ENCODE measurements around the gene SLC35C1.
A peak's percentile ranks its signal among the peaks of the same experiment; 100 is the strongest.
"Not testable (repeated sequence)": the region's sequence is repeated elsewhere in the genome, so short reads cannot be mapped to it uniquely, and the experiment has no call there.

The SLC35C1 gene

DNA sequence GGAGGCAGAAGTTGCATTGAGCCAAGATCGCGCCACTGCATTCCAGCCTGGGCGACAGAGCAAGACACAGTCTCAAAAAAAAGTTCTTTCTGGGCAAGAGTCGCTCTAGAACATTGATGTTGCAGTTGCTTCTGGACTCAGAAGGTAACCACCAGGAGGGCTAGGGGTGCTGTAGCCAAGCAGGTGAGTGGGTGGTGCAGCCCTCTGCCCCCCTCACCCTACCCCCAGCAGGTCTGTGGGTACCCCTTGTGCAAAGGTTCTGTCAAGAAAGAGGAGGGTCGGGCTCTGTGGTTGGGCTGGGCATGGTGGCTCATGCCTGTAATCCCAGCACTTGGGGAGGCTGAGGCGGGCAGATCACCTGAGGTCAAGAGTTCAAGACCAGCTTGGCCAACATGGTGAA lies 3.5 kb downstream of the SLC35C1 start:
- H3K4me3 ChIP-seq, H3K27ac ChIP-seq: not testable (repeated sequence)

DNA sequence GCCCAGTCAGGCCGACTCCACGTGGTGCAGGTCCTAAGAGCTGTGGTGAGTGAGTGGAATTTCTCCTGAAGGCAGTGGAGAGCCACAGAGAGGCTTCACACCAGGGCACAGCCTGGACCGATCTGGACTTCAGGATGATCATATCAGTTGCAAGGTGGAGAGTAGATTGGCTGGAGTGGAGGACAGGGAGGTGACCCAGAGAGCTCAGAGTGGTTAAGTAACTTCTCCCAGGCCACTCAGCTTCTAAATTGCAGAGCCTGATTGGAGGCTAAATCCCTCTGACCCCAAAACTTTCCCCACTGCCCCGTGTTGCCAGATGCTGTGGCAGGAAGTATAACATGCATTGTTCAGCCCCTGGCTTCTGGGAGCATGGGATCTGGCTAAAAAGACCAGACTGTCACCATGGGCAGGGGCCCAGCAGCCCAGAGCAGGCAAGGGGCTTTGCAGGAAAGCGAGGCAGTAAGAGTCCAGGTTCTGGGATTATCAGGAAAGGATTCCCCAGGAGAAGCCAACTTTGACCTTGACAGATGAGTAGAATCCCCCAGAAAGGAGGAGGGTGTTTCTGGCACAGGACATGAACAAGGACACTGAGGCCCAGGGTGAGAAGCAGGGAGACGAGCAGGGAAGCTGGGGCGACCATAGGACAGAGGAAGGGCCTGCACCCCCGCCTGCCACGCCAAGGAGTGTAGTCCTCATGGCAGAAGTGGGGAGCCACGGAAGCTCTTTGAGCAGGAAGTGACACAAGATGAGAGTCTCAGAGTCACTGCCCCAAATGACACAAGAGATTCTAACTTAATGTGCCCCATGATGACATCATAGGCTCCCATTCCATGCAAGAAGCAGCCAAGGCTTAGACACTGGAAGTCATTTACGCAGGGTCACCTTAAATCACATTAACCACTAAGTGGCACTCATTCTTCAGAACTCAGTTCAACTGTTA lies 4.8 kb downstream of the SLC35C1 start:
- Histone ChIP-seq H3K27ac (peak overlapping the region in 1 of 21 experiments; percentile 17), H3K4me3 (no peak overlapping the region)

DNA sequence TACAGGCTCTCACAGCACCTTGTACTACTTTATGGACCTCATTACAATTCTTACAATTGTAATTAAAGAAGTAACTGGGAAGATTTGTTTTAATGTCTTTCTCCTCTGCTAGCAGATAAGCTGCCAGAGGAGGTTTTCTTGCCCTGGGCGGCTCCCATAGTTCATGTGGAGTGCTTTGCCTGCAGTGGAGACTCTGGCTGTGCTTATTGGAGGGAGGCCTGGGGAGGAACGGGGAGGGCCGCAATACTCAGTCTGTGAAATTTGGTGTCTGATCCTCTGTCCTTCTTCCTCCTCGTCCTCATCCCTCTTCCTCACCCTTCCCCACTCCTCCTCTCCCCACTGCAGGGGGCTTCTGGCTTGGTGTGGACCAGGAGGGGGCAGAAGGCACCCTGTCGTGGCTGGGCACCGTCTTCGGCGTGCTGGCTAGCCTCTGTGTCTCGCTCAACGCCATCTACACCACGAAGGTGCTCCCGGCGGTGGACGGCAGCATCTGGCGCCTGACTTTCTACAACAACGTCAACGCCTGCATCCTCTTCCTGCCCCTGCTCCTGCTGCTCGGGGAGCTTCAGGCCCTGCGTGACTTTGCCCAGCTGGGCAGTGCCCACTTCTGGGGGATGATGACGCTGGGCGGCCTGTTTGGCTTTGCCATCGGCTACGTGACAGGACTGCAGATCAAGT lies 5.6 kb downstream of the SLC35C1 start:
- H3K27ac ChIP-seq = no peak overlapping the region
- H3K4me3 ChIP-seq = no peak overlapping the region

DNA sequence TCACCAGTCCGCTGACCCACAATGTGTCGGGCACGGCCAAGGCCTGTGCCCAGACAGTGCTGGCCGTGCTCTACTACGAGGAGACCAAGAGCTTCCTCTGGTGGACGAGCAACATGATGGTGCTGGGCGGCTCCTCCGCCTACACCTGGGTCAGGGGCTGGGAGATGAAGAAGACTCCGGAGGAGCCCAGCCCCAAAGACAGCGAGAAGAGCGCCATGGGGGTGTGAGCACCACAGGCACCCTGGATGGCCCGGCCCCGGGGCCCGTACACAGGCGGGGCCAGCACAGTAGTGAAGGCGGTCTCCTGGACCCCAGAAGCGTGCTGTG lies 6.1 kb downstream of the SLC35C1 start:
- Histone ChIP-seq H3K27ac (no peak overlapping the region), H3K4me3 (no peak overlapping the region)

DNA sequence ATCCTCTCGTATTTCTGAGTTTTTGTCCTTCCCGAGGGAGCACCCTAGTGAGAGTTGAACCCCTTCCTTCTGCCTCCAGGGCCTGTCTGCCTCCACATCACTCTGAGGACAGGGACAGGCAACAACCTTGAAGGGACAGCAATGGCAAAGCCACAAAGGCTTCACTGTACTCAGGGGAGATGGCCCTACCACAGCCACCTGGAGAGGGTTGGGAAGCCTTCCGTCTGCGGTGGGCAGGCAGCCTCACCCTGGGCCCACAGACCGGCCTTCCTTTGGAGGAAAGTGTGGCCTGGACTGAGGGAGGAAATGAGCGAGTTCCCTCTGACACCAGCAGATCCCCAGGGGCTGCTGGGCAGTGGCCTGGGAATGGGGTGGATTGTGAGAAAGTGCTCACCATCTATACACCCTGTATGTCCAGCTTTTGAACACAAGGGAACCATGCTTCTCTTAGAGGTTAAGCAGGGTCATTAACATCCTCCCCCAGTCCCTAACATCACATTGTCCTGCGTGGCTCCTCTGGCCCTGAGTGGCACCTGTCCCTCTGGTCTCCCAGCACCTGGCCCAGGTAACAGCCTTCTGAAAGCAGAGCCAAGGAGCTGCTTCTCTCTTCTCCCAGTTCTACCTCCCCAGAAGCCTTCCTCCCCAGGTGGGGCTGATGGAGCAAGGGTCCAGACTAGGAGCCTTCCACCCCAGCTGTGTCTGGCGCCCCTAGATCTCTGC lies 6.8 kb downstream of the SLC35C1 start:
- H3K27ac ChIP-seq = no peak overlapping the region

DNA sequence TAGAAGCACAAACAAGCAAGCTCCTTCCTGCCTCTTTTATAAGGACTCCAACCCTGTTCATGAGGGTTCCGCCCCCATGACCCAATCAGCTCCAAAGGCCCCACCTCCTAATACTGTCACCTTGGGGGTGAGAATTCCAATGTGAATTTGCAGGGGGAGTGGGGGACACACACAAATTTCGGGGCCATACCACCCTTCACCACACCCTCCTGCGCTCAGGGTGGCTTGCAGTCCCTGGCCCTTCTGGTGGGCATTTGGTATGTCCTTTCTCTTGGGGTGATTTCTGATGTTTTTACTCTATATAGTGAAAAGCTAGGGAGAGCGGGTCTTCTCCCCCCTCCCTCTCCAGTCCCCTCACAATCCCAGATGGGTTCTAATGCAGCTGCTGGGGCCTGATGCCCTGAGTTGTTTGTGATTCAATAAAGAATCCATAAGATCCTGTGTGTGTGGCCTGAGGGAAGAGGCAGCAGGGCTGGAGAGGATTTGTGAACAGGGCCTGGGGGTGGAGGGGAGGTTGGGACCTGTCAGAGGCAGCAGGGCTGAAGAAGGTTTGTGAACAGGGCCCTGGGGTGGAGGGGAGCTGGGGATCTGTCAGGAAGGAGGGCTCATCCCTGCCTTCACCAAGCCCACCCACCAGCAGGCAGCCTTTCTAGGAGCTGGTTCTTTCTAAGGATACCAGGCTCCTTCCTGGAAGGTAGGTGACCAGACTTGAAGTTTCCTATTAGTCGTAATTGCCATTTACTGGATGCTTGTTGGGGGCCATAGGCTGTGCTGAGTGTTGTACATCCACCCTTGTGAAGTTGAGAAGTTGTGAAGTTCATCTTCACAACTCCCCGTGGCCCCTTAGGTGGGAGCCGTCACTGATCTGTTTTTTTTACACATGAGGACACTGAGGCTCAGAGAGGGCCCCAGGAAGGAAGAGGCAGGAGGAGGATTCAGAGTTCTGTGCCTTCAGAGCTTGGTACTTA lies 7.9 kb downstream of the SLC35C1 start:
- no peak overlapping the region for H3K27ac ChIP-seq
- H3K4me3 ChIP-seq = no peak overlapping the region

More for the DNA sequence above, 6.8 kb downstream of the SLC35C1 start:
- H3K4me3 ChIP-seq = no peak overlapping the region

DNA sequence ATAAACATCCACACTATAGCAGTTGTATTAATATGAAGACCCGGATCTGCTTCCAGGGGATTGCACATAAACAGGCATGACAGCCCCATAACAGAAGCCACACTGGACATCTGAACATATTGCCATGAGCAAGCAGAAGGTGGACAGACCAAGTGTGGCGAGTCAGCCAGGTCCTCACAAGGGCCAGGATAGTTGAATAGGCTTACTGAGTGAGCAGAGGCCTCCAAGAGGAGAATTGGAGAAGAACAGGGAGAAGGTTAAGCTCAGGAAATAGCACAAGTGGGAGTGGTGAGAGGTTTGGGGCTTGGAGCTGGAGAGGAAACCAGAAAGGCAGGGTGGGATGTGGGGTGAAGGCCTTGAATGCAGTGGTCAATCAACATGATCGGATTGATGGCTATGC lies 10.8 kb downstream of the SLC35C1 start:
- Histone ChIP-seq H3K4me3 (no peak overlapping the region), H3K27ac (no peak overlapping the region)

DNA sequence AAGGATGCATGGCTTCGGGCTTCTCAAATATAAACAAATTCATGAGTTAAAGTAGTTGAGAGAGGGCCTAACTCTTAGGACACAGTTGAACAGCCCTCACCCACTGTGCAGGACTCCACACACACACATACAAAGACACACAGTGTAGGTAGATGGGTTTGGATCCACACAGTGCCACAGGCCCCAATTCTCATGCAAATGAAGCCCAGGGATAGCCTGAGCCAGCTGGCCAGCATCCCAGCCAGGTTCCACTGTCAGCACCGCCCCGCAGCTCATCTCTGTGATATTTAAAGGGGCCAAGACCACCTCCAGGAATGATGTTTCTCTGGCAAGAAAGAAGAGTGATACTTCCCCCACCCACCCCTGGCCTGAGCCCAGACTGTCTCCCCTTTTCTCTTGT lies 11.7 kb downstream of the SLC35C1 start:
- H3K4me3 ChIP-seq = no peak overlapping the region
- H3K27ac ChIP-seq = no peak overlapping the region

DNA sequence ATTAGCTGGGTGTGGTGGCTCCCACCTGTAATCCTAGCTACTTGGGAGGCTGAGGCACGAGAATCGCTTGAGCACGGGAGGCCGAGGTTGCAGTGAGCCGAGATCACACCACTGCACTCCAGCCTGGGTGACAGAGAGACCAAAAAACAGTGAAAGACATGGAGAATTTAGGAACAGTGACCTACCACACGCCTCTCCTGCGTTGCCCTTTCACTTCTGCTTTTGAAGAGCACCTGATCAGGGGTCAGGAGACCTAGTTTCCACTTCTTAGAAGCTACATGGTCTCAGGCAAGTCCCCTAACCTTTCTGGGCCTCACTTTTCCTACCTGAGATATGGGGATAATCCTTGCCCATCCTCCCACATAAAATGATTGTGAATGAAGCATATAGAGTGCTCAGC lies 12.2 kb downstream of the SLC35C1 start:
- Histone ChIP-seq H3K4me3 (no peak overlapping the region), H3K27ac (no peak overlapping the region)

DNA sequence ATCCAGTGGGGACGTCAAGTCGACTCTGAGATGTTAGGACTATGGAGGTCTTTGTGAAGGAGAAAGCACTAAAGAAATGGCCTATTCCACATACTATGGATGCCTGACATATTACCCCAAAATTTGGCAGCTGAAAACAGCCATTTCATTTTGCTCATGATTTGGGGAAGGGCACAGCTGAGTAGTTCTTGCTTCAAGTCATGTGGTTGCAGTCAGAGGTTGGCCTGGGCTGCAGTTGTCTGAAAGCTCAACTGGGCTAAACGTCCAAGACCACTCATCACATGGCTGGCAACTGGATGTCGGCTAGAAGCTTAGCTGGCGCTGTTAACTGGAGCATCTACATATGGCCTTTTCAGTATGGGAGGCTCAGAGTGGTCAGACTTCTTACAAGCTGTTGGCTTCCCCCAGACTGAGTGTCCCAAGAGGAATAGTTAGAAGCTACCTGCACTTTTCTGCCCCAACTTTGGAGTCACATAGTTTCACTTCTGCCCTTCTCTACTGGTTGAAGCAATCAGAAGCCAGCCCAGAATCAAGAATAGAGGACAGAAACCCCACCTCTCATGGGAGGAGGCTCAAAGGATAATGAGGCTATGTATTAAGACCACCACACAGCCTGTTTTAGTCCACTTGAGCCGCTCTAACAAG lies 14.1 kb downstream of the SLC35C1 start:
- no peak overlapping the region for H3K27ac ChIP-seq

DNA sequence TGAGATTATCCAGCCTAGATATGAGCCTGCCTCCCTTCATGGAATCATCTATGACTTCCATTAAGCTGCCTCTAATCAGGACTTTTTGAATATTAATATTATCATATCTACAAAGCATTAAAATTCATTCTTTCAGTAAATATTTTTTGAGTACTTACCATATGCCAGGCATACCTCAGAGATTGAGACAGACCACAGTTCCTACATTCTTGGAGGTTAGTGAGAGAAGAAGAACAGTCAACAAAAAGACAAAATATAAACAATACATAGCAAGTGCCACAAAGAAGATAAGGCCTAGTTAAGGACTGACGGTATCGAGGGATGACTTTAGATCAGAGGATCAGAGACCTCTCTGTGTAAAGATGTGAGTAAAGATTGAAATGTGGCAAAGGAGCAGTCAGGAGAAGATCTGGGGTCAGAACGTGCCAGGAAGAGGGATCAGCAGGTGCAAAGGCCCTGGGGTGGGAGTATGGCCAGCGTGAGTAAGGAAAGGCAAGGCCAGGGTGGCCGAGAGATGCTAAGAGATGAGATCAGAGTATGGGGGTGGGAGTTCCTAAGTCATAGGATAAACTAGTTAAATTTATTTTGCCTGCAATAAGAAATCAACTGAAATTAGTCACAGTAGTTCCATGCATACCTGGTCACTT lies 15.4 kb downstream of the SLC35C1 start:
- H3K4me3 ChIP-seq = no peak overlapping the region
- H3K27ac ChIP-seq = no peak overlapping the region

More for the DNA sequence above, 14.1 kb downstream of the SLC35C1 start:
- H3K4me3 ChIP-seq = no peak overlapping the region

DNA sequence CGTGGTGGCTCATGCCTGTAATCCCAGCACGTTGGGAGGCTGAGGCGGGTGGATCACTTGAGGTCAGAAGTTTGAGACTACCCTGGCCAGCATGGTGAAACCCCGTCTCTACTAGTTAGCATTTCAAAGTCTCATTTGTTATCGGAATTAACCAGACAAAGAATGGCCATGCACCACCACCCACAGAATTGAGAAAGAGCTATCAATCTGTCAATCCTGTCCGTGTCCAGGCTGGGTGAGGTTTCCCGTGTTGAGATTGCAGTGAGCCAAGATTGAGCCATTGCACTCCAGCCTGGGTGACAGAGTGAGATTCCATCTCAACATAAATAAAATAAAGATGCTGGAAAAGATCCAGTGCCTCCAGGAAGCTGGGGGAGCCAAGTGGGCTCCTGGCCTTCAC lies 21.5 kb downstream of the SLC35C1 start:
- H3K4me3 ChIP-seq, H3K27ac ChIP-seq: not testable (repeated sequence)

DNA sequence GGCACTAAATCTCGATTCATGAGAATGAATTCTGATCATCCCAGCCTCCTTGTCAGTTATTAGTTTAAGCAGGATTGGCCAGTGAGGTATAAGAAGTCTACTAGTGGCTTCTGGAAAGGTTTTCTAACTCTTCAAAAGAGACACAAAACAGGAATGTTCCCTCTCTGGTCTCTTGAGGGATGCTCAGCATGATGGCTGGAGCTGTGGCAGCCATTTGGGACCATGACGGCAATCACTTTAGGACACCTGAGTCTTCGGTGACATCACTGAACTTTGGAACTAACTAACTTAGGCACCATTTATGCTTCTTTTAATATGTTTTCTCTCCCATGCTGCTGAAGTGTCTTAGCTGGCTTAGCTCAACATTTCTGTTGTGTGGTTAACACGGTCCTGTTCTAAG lies 22.2 kb downstream of the SLC35C1 start:
- Histone ChIP-seq H3K4me3 (no peak overlapping the region), H3K27ac (no peak overlapping the region)

DNA sequence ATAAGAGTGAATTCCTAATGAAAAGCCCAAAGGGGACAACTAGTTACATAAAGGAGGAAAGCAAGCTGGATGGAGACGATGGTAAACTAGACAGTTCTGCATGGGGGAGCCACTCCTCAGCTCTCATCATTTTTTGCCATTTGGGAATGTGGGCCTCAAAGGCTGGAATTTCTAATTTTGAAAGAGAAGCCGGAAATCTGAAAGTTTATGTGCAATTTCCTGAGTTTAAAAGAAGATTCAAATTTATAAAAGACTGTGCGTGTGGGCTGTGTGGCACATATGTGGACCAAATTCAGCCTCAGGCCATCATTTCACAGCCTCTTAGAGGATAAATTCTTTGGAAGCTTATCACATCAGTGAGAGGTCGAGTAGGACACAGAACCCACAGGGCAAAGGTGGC lies 24.0 kb downstream of the SLC35C1 start:
- Histone ChIP-seq H3K4me3 (no peak overlapping the region), H3K27ac (no peak overlapping the region)

DNA sequence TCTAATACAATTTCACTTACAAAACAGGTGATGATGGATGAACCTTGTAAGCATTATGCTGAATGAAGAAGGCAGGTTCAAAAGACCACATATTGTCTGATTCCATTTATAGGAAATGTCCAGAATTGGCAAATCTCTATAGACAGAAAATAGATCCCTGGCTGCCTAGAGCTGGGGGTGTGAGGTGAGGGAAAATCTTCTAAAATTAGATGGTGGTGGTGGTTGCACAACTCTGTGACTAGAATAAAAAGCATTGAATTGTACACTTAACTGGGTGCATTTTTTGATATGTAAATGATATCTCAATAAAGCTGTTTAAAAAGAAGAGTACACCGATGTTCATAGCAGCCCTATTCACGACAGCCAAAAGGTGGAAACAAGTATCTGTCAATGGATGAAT lies 25.6 kb downstream of the SLC35C1 start:
- Histone ChIP-seq H3K27ac (no peak overlapping the region), H3K4me3 (no peak overlapping the region)

DNA sequence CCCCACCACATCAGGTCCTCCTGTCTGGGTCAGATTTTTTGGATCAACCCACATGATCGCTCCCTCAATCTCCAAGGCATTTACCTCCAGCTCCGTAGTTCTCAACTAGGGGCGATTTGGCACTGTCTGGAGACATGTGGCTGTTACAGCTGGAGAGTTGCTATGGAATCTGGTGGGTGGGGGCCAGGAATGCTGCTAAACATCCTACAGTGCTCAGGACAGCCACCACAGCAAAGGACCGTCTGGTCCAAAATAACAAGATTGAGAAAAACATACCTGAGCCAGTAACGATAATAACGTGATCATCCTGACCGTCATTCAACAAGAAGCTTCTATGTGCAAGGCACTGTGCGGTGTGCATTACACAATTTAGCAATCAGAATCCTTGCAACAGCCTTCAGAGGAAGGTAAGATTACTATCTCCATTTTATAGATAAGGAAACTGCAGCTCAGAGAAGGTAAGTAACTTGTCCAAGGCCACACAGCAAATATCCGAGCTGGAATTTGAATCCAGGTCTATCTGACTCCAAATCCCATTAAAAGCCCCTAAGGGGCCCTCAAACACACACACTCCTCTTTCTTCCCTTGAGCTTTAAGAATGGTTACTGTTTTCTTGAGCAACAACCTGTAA lies 28.0 kb downstream of the SLC35C1 start:
- Histone ChIP-seq H3K4me3 (no peak overlapping the region), H3K27ac (no peak overlapping the region)

DNA sequence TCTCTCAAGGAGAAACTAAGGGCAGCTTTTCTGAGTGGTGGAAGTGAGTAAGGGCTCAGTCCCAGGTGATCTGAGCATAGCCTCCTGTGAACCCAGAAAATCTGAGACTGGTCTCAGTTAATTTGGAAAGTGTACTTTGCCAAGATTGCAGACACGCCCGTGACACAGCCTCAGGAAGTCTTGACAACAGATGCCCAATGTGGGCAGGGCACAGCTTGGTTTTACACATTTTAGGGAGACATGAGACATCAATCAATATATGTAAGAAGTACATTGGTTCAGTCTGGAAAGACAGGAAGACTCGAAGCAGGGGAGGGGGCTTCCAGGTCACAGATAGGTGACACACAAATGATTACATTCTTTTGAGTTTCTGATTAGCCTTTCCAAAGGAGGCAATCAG lies 28.8 kb downstream of the SLC35C1 start:
- H3K4me3 ChIP-seq = no peak overlapping the region
- H3K27ac ChIP-seq = no peak overlapping the region

DNA sequence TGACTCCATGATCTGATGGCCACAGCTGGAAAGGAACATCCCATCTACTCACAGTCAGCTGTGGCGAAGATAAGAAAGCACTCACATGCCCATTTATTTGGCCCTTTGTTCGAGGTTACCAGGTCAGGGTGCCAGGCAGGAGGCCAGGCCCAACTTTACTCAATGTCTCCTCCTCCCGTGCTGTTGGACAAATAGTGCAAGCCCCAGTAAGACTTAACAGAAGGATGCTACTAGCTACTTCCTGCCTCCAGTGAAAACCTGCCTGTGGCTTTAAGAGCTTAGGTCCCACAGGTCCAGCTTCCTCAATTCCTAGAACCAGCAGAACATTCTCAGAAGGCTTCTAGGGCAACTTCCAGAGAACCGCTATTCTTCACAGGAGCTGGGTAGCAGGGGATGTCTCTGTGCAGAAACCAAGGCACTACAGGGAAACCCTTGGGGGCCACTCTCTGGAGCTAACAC lies 29.4 kb downstream of the SLC35C1 start:
- Histone ChIP-seq H3K27ac (no peak overlapping the region), H3K4me3 (no peak overlapping the region)
